HCT116 (cell line): ENCODE data around the gene PSMA7. TPM values are rescaled to one million over a fixed set of nuclear protein-coding genes. Genes with fewer than 3 reads are reported as not detected.
A peak's percentile ranks its signal among the peaks of the same experiment; 100 is the strongest.

Source experiments
- ATAC-seq: fragments of 200-7000 bp; cut with Tn5 transposase; 2 replicates; pipeline ENCODE4 v1.9.1; 2020; ENCODE audit warnings: mild to moderate bottlenecking, moderate library complexity
- BruUV-seq: library from RNA; stranded (reverse); fragments of 400-500 nt; replicated peaks from 2 replicates; lab custom pipeline; 2021; lab: Mats Ljungman, UMichigan
- CTCF ChIA-PET: fragments of 300-600 bp; sonication (Branson Sonifier 250); formaldehyde crosslinking; loops from one replicate; lab custom pipeline; 2021; ENCODE audit warnings: antibody characterized with exemption; lab: Charles Lee
- POLR2A ChIA-PET: fragments of 300-600, 350-600 bp; sonication (Branson Sonifier 250); formaldehyde crosslinking; loops from one replicate; lab custom pipeline; 2021; ENCODE audit warnings: antibody characterized with exemption; lab: Charles Lee
- RAD21 ChIA-PET, 2 experiments: fragments of 300-600 bp; sonication (Branson Sonifier 250); formaldehyde crosslinking; loops; one replicate each; lab custom pipeline; 2023; ENCODE audit warnings: low total read pairs in 2 of 2; ENCODE audit not compliant: uncharacterized antibody in 2 of 2, unreplicated experiment in 2 of 2, low non-redundant PET in 1 of 2; lab: Charles Lee
- DNase-seq: peaks from one replicate; pipeline ENCODE4 v3.0.0-alpha.2; 2010; ENCODE audit warnings: low read depth, low spot score
- H2AFZ ChIP-seq: fragments of 200-600 bp; shearing (Covaris generic), sonication (generic); 2 replicates; pipeline ENCODE4 v1.6.1; 2017; ENCODE audit warnings: low read depth, mixed run types, mixed read lengths, antibody characterized with exemption, low read length; ENCODE audit not compliant: poor library complexity, severe bottlenecking
- H3K27ac ChIP-seq: 2 replicates; pipeline ENCODE4 v1.5.1; 2012; ENCODE audit warnings: low read depth, low read length
- H3K27me3 ChIP-seq: fragments of 200-600 bp; sonication (generic); 2 replicates; pipeline ENCODE4 v1.6.1; 2016; ENCODE audit warnings: mixed run types, low read length, mixed read lengths; ENCODE audit not compliant: insufficient read depth
- H3K36me3 ChIP-seq, 2 experiments: fragments of 200-500 bp in 1 of 2; fragments of 200-600 bp in 1 of 2; sonication (Bioruptor generic) in 1 of 2; sonication (generic) in 1 of 2; 2 replicates each; pipeline versions ENCODE4 v1.5.1 to v1.6.1; 2014 to 2016; ENCODE audit warnings: low read length in 2 of 2, inconsistent platforms in 1 of 2, mixed read lengths in 1 of 2, mixed run types in 1 of 2; ENCODE audit not compliant: insufficient read depth in 2 of 2, control insufficient read depth in 1 of 2
- H3K4me1 ChIP-seq, 2 experiments: fragments of 200-600 bp in 1 of 2; sonication (generic) in 1 of 2; 2 replicates each; pipeline versions ENCODE4 v1.5.1 to v1.6.1; 2012 to 2017; ENCODE audit warnings: low read length in 2 of 2, inconsistent platforms in 1 of 2, mild to moderate bottlenecking in 1 of 2, mixed read lengths in 1 of 2, mixed run types in 1 of 2, moderate library complexity in 1 of 2; ENCODE audit not compliant: insufficient read depth in 2 of 2, control insufficient read depth in 1 of 2
- H3K4me2 ChIP-seq: fragments of 200-600 bp; sonication (generic); 2 replicates; pipeline ENCODE4 v1.6.1; 2017; ENCODE audit warnings: mixed run types, low read length, mixed read lengths
- H3K4me3 ChIP-seq, 2 experiments: fragments of 200-600 bp in 1 of 2; sonication (generic) in 1 of 2; replicated peaks in 1 of 2; 2 replicates each; pipeline ENCODE4 v1.5.1; 2011 to 2016; ENCODE audit warnings: low read length in 2 of 2, control low read depth in 1 of 2, low read depth in 1 of 2, mild to moderate bottlenecking in 1 of 2, mixed read lengths in 1 of 2, mixed run types in 1 of 2
- H3K79me2 ChIP-seq: fragments of 200-600 bp; sonication (generic); 2 replicates; pipeline ENCODE4 v1.6.1; 2017; ENCODE audit warnings: mild to moderate bottlenecking, mixed run types, low read length, moderate library complexity, mixed read lengths; ENCODE audit not compliant: insufficient read depth
- H3K9ac ChIP-seq: fragments of 200-600 bp; sonication (generic); 2 replicates; pipeline ENCODE4 v1.6.1; 2016; ENCODE audit warnings: low read length, mixed read lengths
- H3K9me2 ChIP-seq: fragments of 200-600 bp; sonication (generic), shearing (Covaris generic); 2 replicates; pipeline ENCODE4 v1.6.1; 2017; ENCODE audit warnings: mixed run types, mild to moderate bottlenecking, moderate library complexity; ENCODE audit not compliant: insufficient read depth
- H3K9me3 ChIP-seq, 2 experiments: fragments of 200-500 bp in 1 of 2; fragments of 200-600 bp in 1 of 2; sonication (Bioruptor generic) in 1 of 2; sonication (generic) in 1 of 2; 2 replicates each; pipeline ENCODE4 v1.6.1; 2014 to 2017; ENCODE audit warnings: low read length in 2 of 2, mixed read lengths in 2 of 2, inconsistent platforms in 1 of 2, low read depth in 1 of 2, mild to moderate bottlenecking in 1 of 2, mixed run types in 1 of 2, moderate library complexity in 1 of 2; ENCODE audit not compliant: control insufficient read depth in 1 of 2, insufficient read depth in 1 of 2
- H4K20me1 ChIP-seq: fragments of 200-600 bp; sonication (generic), shearing (Covaris generic); 2 replicates; pipeline ENCODE4 v1.6.1; 2017; ENCODE audit warnings: mixed run types, mild to moderate bottlenecking, moderate library complexity; ENCODE audit not compliant: insufficient read depth
- CTCF ChIP-seq, 3 experiments: fragments of 200-600 bp in 1 of 3; sonication (generic) in 1 of 3; IDR thresholded peaks in 2 of 3; conservative IDR thresholded peaks in 1 of 3; 2 replicates each; pipeline ENCODE4 v1.5.1; 2012 to 2017; ENCODE audit warnings: low read depth in 2 of 3, low read length in 2 of 3, antibody characterized with exemption in 1 of 3, borderline replicate concordance in 1 of 3, control low read depth in 1 of 3, mild to moderate bottlenecking in 1 of 3, mixed read lengths in 1 of 3, mixed run types in 1 of 3, moderate library complexity in 1 of 3; ENCODE audit not compliant: insufficient read depth in 1 of 3
- EGR1 ChIP-seq: IDR thresholded peaks from 2 replicates; pipeline ENCODE4 v1.6.1; 2012; ENCODE audit warnings: low read depth
- ELF1 ChIP-seq: IDR thresholded peaks from 2 replicates; pipeline ENCODE4 v1.6.1; 2012; ENCODE audit warnings: low read depth, borderline replicate concordance
- EZH2phosphoT487 ChIP-seq: fragments of 200-600 bp; IDR thresholded peaks from 2 replicates; pipeline ENCODE4 v1.6.1; 2018; ENCODE audit warnings: antibody characterized with exemption, borderline replicate concordance
- FOSL1 ChIP-seq: IDR thresholded peaks from 2 replicates; pipeline ENCODE4 v1.6.1; 2012; ENCODE audit warnings: low read depth
- POLR2AphosphoS5 ChIP-seq: IDR thresholded peaks from 2 replicates; pipeline ENCODE4 v1.6.1; 2011; ENCODE audit warnings: mild to moderate bottlenecking, low read depth, low read length, moderate library complexity
- RAD21 ChIP-seq: IDR thresholded peaks from 2 replicates; pipeline ENCODE4 v1.6.1; 2012; ENCODE audit warnings: low read depth, mild to moderate bottlenecking
- REST ChIP-seq: IDR thresholded peaks from 2 replicates; pipeline ENCODE4 v1.6.1; 2012; ENCODE audit warnings: low read depth
- SIN3A ChIP-seq: IDR thresholded peaks from 2 replicates; pipeline ENCODE4 v1.6.1; 2012; ENCODE audit warnings: low read depth
- TCF7L2 ChIP-seq: IDR thresholded peaks from 2 replicates; pipeline ENCODE4 v1.7.0; 2011; ENCODE audit warnings: borderline replicate concordance, inconsistent platforms; ENCODE audit not compliant: insufficient read depth, insufficient read length; ENCODE audit errors: extremely low read depth
- YY1 ChIP-seq: IDR thresholded peaks from 2 replicates; pipeline ENCODE4 v1.6.1; 2011; ENCODE audit warnings: low read length, low read depth, moderate library complexity, mild to moderate bottlenecking; ENCODE audit not compliant: insufficient replicate concordance; ENCODE audit errors: extremely low read depth
- ZNF274 ChIP-seq: fragments of 200-500 bp; sonication (Bioruptor generic); IDR thresholded peaks from 2 replicates; pipeline ENCODE4 v1.6.1; 2014; ENCODE audit warnings: mild to moderate bottlenecking, low read depth, low read length, inconsistent platforms
- intact Hi-C: fragments of 100-400 bp; cut with micrococcal nuclease; formaldehyde crosslinking; loops from 2 replicates; pipeline ENCODE4 v1.10.0; 2022
- total RNA-seq: library from RNA; stranded (reverse); gene quantifications from one replicate; pipeline ENCODE4 v1.2.1, GENCODE V29; 2021; ENCODE audit not compliant: unreplicated experiment

The PSMA7 gene
- total RNA-seq, 1 experiment from 2014 or later: 364 TPM

DNA sequence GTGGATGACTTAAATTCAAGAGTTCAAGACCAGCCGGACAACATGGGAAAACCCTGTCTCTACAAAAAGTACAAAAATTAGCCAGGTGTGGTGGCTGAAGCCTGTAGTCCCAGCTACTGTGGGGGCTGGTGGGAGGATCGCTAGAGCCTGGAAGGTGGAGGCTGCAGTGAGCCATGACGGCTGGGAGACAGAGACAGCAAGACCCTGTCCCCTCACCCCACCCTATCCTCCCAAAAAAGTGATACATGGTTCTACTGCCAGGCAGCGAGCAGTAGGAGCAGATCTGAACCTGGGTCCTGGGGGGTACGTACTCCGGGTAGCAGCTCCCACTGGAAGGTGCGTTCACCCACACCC lies 2.2 kb downstream of the PSMA7 start:
- BruUV-seq: no TSS peak
- no peak overlapping the region for H3K9ac ChIP-seq
- no peak overlapping the region for H3K27ac ChIP-seq
- ChIA-PET CTCF (interaction anchor here (1.4 to 1.7 kb wide), 2 partner anchors 15 to 130 kb away, joined by 4 to 5 read pairs; no protein-coding TSS in a partner anchor), POLR2A (no interaction called here), RAD21 (no interaction called here)
- H4K20me1 ChIP-seq: peaks cover 36% of the 10 kb centered on the region; the same call in 1 of the 2 replicates
- H3K27me3 ChIP-seq: no peaks in the 10 kb centered on the region
- peaks cover 76% of the 10 kb centered on the region for H3K79me2 ChIP-seq
- H3K4me1 ChIP-seq: peaks cover 13 to 23% of the 10 kb centered on the region in 2 experiments
- intact Hi-C loops: no loop called here
- peak overlapping the region; percentile 90 for H3K4me2 ChIP-seq
- H3K9me3 ChIP-seq: no peaks in the 10 kb centered on the region
- peaks cover 32 to 61% of the 10 kb centered on the region in 2 experiments for H3K36me3 ChIP-seq
- TF ChIP-seq YY1 (no peak), EZH2phosphoT487 (no peak)
- no peaks in the 10 kb centered on the region for H3K9me2 ChIP-seq
- ATAC-seq (no peak), DNase-seq (no peak)
- 0 out of 4 replicates have a peak overlapping the region, but pooled peaks of 1 of the 2 experiments have one; percentile 87 for H3K4me3 ChIP-seq
- H2AFZ ChIP-seq: no peak overlapping the region

DNA sequence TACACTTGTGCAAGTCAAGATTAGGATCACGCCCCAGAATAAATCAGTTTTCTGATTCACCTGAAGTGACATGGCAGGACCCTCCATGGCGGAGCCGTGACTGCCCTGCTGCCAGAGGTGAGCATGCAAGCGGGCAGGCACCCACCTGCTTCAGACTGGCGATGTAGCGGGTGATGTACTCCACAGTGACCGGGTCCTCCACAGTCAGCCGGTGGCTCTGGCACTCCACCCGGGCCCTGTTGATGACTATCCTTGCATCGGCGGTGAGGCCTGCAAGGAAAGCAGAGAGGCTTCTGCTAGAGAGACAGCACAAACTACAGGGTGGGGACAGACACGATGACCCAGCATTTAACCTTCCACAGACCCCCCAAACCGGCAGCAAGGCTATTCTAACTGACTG lies 3.6 kb downstream of the PSMA7 start:
- intact Hi-C loops: no loop called here

More for the DNA sequence above, 3.6 kb downstream of the PSMA7 start:
- Histone ChIP-seq H3K4me2 (no peak overlapping the region), H3K9ac (no peak overlapping the region), H3K9me2 (no peaks in the 10 kb centered on the region), H3K4me3 (no peak overlapping the region), H3K27me3 (no peaks in the 10 kb centered on the region), H2AFZ (no peak overlapping the region), H3K27ac (no peak overlapping the region), H3K36me3 (peaks cover 40 to 61% of the 10 kb centered on the region in 2 experiments), H3K79me2 (peaks cover 62% of the 10 kb centered on the region), H3K9me3 (no peaks in the 10 kb centered on the region), H4K20me1 (peaks cover 27% of the 10 kb centered on the region; the same call in 1 of the 2 replicates), H3K4me1 (peaks cover 7 to 14% of the 10 kb centered on the region in 2 experiments)
- DNase-seq (no peak), ATAC-seq (no peak)
- no TSS peak for BruUV-seq
- CTCF ChIA-PET: no interaction called here
- TF ChIP-seq SIN3A (no peak), CTCF (IDR thresholded peaks at IDR 0.05 in 2 of 3, conservative IDR thresholded peaks at IDR 0.05 in 1 of 3; ENCODE audit: borderline replicate concordance in 1 of 3, insufficient read depth in 1 of 3, low read depth in 2 of 3, low read length in 2 of 3) (no peak), POLR2AphosphoS5 (no peak), RAD21 (no peak), REST (no peak), TCF7L2 (no peak), EGR1 (no peak), ZNF274 (no peak), FOSL1 (no peak), ELF1 (no peak), EZH2phosphoT487 (no peak)
- RAD21 ChIA-PET: no interaction called here
- POLR2A ChIA-PET: no interaction called here
